ENCODE results near the gene KDSR. TPM values are rescaled to one million over a fixed set of nuclear protein-coding genes. Genes with fewer than 3 reads are reported as not detected.

The KDSR gene
- total RNA-seq, 2 experiments from 2014 or later, result 75.2 to 81.5 TPM

GRCh38 chr18:63298400-63299365 is 68.3 kb downstream of the KDSR start:
- Mint-ChIP-seq H3K4me3 (peak overlapping the region; percentile 37), H3K36me3 (ENCODE audit: low read depth) (peaks cover 46% of the 10 kb centered on the region), H3K27ac (peak overlapping the region; percentile 86), H3K4me1 (ENCODE audit: low read depth) (peaks cover 63% of the 10 kb centered on the region), H3K9me3 (no peaks in the 10 kb centered on the region), H3K27me3 (ENCODE audit: low read depth) (no peaks in the 10 kb centered on the region)
- peak; percentile 69 for DNase-seq
- intact Hi-C loops (cut with micrococcal nuclease), result no loop called here
- CTCF ChIA-PET, result interaction anchor here (0.8 to 1.9 kb wide), 4 partner anchors 10 to 143 kb away, joined by 3 to 5 read pairs (median 4); no protein-coding TSS in a partner anchor

DNA sequence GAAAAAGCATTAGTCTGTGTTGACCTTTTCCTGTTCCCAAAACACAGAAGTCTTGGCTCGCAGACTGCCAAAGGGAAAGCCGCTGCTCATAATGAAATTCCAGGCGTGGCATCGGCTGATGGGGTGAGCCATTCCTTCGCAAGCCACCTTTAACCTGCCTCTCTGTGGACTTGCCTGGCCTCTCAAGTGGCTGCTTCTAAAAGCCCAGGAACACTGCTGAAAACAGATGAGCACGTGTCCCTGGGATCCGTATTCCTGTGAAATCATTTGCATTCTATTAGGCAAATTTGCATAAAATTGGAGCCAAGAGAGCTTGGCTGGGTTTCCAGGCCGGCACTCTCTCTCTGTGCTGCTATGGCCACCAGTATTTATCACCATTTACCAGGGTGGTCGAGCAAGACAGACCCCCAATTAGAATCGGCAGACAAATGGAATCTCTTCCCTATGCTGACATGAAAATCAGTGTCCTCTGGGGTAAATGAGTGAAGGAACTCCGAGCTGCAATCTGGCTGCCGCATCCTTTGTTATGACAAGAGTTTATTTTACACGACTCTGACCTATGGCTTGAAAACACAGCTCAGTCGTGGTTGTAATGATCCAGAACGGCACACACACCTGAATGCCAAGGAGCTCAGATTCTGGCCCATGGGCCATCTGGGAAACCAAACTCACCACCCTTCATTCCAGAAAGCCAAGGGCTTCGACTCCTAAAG is 69.2 kb downstream of the KDSR start:
- no peaks in the 10 kb centered on the region for H3K9me3 Mint-ChIP-seq
- H3K4me1 Mint-ChIP-seq (ENCODE audit: low read depth), result peaks cover 57% of the 10 kb centered on the region
- CTCF ChIA-PET, result interaction anchor here (0.8 to 1.9 kb wide), 3 partner anchors 9 to 142 kb away, joined by 3 to 5 read pairs (median 4); no protein-coding TSS in a partner anchor
- DNase-seq, result no peak
- no peaks in the 10 kb centered on the region for H3K27me3 Mint-ChIP-seq (ENCODE audit: low read depth)
- no peak overlapping the region for H3K27ac Mint-ChIP-seq
- peaks cover 55% of the 10 kb centered on the region for H3K36me3 Mint-ChIP-seq (ENCODE audit: low read depth)
- no peak overlapping the region for H3K4me3 Mint-ChIP-seq
- intact Hi-C loops (cut with micrococcal nuclease), result no loop called here

DNA sequence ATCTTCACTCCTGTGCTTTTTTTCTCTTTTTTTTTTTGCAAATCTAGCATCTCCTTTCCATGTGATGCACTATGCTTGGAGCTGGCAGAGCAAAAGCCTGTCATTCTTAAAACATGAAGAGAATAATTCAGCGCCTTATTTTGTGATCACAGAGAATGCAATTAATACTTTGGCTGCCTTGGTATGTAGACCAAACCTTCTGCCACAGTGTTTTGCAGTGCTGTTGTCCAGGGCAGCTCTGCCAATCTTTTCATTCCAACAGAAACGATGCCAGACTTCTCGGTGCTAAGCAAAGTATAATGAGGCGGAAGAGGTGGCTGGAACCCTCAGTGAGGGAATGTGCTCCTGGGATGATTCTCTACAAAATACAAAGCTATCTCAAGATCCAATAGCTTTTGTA is 73.1 kb downstream of the KDSR start:
- Mint-ChIP-seq H3K4me1 (ENCODE audit: low read depth) (peaks cover 19% of the 10 kb centered on the region), H3K36me3 (ENCODE audit: low read depth) (peaks cover 54% of the 10 kb centered on the region), H3K9me3 (no peaks in the 10 kb centered on the region), H3K27ac (no peak overlapping the region), H3K27me3 (ENCODE audit: low read depth) (no peaks in the 10 kb centered on the region), H3K4me3 (no peak overlapping the region)
- DNase-seq, result no peak
- intact Hi-C loops (cut with micrococcal nuclease), result loop anchor here (5.0 kb wide), 1 partner anchor 37 kb away; no protein-coding TSS in a partner anchor
- CTCF ChIA-PET, result interaction anchor here (0.6 to 1.4 kb wide), 3 partner anchors 13 to 25 kb away, joined by 3 to 5 read pairs (median 3); partner anchors contain the start of gene BCL2

DNA sequence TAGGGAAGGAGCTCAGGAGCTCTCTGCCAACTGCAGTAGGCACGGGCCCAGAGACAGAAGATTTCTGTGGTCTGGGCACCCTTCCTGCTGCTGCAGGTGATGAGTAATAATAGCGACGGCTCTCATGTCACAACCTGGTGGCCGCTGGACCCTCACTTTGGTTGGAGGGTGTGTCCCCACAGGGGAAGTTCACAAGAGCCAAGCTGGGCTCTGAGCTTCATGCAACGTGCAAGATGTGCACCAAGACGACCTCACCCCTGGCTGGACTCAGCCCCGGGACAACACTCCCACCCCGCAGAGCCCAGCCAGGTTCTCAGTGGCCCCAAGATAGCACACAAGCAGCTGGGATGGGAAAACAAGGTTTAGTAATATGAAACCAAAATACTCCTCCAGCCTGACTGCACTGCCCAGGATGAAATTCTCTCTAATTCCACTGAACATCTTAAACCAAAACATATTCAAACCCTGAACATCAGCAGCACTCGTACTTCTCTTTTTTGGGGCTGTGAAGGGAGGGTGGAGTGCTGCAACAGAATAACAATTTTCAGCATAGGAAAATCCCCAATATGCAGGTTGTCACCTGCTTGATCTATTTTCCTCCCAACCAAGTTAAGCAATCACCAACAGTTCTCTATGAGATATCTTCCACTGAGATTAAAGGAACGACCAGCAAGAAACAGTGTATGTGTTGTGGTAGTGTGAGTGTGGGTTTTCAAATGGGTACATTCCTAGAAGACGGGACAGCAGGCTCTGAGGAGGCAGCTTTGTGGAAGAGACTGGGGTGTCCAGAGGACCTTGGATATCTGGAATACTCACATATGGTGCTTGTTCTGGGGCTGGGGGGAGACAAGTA is 73.9 kb downstream of the KDSR start:
- Mint-ChIP-seq H3K9me3 (no peaks in the 10 kb centered on the region), H3K4me1 (ENCODE audit: low read depth) (peaks cover 10% of the 10 kb centered on the region), H3K36me3 (ENCODE audit: low read depth) (peaks cover 48% of the 10 kb centered on the region), H3K4me3 (peak overlapping the region; percentile 12), H3K27me3 (ENCODE audit: low read depth) (no peaks in the 10 kb centered on the region), H3K27ac (peak overlapping the region; percentile 55)
- CTCF ChIA-PET, result interaction anchor here (1.0 to 2.4 kb wide), 2 partner anchors 25 to 26 kb away, joined by 5 to 7 read pairs; partner anchors contain the start of gene BCL2
- peak; percentile 41 for DNase-seq
- intact Hi-C loops (cut with micrococcal nuclease), result loop anchor here (5.0 kb wide), 1 partner anchor 36 kb away; no protein-coding TSS in a partner anchor

- DNase-seq, result no peak
- CTCF ChIA-PET, result interaction anchor here (2.4 kb wide), 1 partner anchor 26 kb away, joined by 7 read pairs; no protein-coding TSS in a partner anchor
- Mint-ChIP-seq H3K27ac (no peak overlapping the region), H3K9me3 (no peaks in the 10 kb centered on the region), H3K27me3 (ENCODE audit: low read depth) (no peaks in the 10 kb centered on the region), H3K36me3 (ENCODE audit: low read depth) (peaks cover 49% of the 10 kb centered on the region), H3K4me1 (ENCODE audit: low read depth) (peaks cover 7% of the 10 kb centered on the region), H3K4me3 (peak overlapping the region; percentile 54)
- intact Hi-C loops (cut with micrococcal nuclease), result loop anchor here (5.0 kb wide), 1 partner anchor 34 kb away; no protein-coding TSS in a partner anchor
These were observed 75.7 kb downstream of the KDSR start for GRCh38 chr18:63291278-63291677.

DNA sequence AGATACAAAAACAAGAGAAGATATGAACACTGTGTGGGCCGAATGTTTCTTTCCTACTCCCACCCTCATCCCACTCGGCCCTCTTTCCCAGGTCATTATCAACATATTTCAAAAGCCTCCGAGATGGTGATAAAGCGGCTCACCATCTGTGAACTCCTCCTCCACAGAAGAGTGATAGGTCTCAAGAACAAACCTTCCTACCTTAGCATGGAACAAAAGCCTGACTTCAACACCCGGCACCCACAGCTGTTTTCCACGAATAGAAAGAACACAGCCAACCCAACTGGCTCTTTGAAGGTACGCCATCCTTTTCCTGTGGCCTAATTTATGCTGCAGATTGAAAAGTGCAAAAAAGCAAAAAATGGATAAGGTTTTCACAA is 76.2 kb downstream of the KDSR start:
- peak; percentile 58 for DNase-seq
- Mint-ChIP-seq H3K27ac (peak overlapping the region; percentile 59), H3K9me3 (no peaks in the 10 kb centered on the region), H3K4me3 (peak overlapping the region; percentile 54), H3K27me3 (ENCODE audit: low read depth) (no peaks in the 10 kb centered on the region), H3K36me3 (ENCODE audit: low read depth) (peaks cover 50% of the 10 kb centered on the region), H3K4me1 (ENCODE audit: low read depth) (peaks cover 6% of the 10 kb centered on the region)
- intact Hi-C loops (cut with micrococcal nuclease), result loop anchor here (5.0 kb wide), 1 partner anchor 34 kb away; no protein-coding TSS in a partner anchor
- CTCF ChIA-PET, result interaction anchor here (0.7 to 2.4 kb wide), 3 partner anchors 27 to 159 kb away, joined by 3 to 7 read pairs (median 3); no protein-coding TSS in a partner anchor

- CTCF ChIA-PET, result interaction anchor here (0.7 kb wide), 2 partner anchors 76 to 158 kb away, joined by 3 read pairs; no protein-coding TSS in a partner anchor
- Mint-ChIP-seq H3K4me1 (ENCODE audit: low read depth) (peaks cover 2% of the 10 kb centered on the region), H3K9me3 (no peaks in the 10 kb centered on the region), H3K27ac (peak overlapping the region; percentile 59), H3K4me3 (peak overlapping the region; percentile 54), H3K27me3 (ENCODE audit: low read depth) (no peaks in the 10 kb centered on the region), H3K36me3 (ENCODE audit: low read depth) (peaks cover 47% of the 10 kb centered on the region)
- intact Hi-C loops (cut with micrococcal nuclease), result loop anchor here (5.0 kb wide), 1 partner anchor 33 kb away; no protein-coding TSS in a partner anchor
- no peak for DNase-seq
These were observed 76.7 kb downstream of the KDSR start for GRCh38 chr18:63290166-63290820.

DNA sequence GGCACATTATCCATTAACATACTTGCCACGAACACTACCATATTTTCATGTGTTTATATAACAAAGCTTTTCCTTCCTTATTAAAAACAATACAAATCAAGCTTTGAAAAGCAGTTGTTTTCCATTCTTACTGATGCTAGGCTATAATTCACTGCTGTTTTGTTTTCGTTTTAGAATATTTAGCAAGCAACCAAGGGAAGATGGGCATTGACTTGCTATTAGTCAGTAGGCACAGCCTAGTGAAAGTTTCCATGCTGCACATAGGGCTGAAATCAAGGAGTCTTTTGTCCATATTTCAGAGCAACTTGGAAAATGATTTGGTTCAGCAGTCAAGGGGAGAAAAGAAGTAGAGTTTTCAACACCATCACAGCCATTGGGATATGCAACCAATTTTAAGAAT is 78.7 kb downstream of the KDSR start:
- CTCF ChIA-PET, result interaction anchor here (1.0 to 1.1 kb wide), 2 partner anchors 11 to 133 kb away, joined by 3 to 5 read pairs; no protein-coding TSS in a partner anchor

DNA sequence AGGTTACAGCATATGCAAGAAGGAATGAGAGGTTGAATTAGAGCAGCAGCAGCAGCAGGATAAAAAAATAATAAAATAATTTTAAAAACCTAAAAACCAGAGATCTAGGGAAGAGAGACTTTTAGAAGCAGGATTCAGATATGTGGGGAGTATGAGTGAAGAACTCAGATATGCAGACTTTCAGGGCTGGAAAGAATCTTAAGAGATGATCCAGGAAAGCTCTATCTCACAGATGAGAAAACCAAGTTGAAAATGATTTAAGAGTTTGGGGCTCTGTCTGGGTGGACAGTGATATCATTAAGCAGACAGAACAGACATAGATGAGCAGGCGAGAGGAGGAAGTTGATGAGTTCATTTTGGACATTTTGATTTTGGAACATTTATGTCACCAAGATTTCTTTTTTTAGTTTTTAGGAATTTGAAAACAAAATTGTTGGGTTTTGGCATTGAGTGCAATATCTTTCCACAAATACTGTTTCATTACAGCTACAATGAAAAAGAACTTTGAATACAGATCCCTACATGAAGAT is 79.2 kb downstream of the KDSR start:
- Mint-ChIP-seq H3K27ac (no peak overlapping the region), H3K36me3 (ENCODE audit: low read depth) (peaks cover 38% of the 10 kb centered on the region), H3K4me3 (no peak overlapping the region), H3K9me3 (no peaks in the 10 kb centered on the region), H3K4me1 (ENCODE audit: low read depth) (peaks cover 12% of the 10 kb centered on the region), H3K27me3 (ENCODE audit: low read depth) (no peaks in the 10 kb centered on the region)
- DNase-seq, result no peak
- CTCF ChIA-PET, result interaction anchor here (1.1 kb wide), 1 partner anchor 133 kb away, joined by 3 read pairs; no protein-coding TSS in a partner anchor
- intact Hi-C loops (cut with micrococcal nuclease), result loop anchor here (1.0 to 2.0 kb wide), 2 partner anchors 15 to 29 kb away; no protein-coding TSS in a partner anchor

More for the DNA sequence above, 78.7 kb downstream of the KDSR start:
- intact Hi-C loops (cut with micrococcal nuclease), result loop anchor here (1.0 kb wide), 1 partner anchor 28 kb away; no protein-coding TSS in a partner anchor
- Mint-ChIP-seq H3K27me3 (ENCODE audit: low read depth) (no peaks in the 10 kb centered on the region), H3K4me1 (ENCODE audit: low read depth) (peaks cover 11% of the 10 kb centered on the region), H3K36me3 (ENCODE audit: low read depth) (peaks cover 43% of the 10 kb centered on the region), H3K27ac (no peak overlapping the region), H3K4me3 (no peak overlapping the region), H3K9me3 (no peaks in the 10 kb centered on the region)
- no peak for DNase-seq

DNA sequence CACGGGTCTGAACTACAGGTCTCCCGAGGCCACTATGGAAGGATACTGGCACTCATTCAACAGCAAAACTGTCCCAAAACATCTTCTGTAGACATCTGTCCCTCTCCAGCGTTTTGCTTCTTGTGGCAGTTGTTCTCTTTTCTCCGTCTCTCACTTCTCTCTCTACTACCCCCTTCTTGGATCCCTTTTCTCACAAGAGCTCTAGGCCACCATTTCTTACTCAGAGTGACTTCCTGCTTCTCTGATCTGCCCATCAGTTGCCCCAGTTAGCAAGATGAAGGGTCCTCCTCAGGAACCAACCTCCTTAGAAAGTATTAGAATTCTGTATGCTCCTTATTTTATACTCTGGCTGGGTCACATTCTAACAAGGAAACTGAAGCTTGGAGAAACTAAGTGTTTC is 80.1 kb downstream of the KDSR start:
- no peaks in the 10 kb centered on the region for H3K27me3 Mint-ChIP-seq (ENCODE audit: low read depth)
- DNase-seq, result no peak
- peaks cover 33% of the 10 kb centered on the region for H3K36me3 Mint-ChIP-seq (ENCODE audit: low read depth)
- CTCF ChIA-PET, result no interaction called here
- intact Hi-C loops (cut with micrococcal nuclease), result loop anchor here (2.0 kb wide), 1 partner anchor 14 kb away; no protein-coding TSS in a partner anchor
- no peak overlapping the region for H3K4me3 Mint-ChIP-seq
- peaks cover 17% of the 10 kb centered on the region for H3K4me1 Mint-ChIP-seq (ENCODE audit: low read depth)
- H3K9me3 Mint-ChIP-seq, result no peaks in the 10 kb centered on the region
- H3K27ac Mint-ChIP-seq, result no peak overlapping the region
